Ureter (tissue), 1 donor: ENCODE data around the gene WDR20. TPM values are rescaled to one million over a fixed set of nuclear protein-coding genes. Genes with fewer than 3 reads are reported as not detected.

Source experiments
- DNase-seq: peaks from one replicate; pipeline ENCODE4 v3.0.0-alpha.2; 2020; ENCODE audit warnings: low spot score
- total RNA-seq: library from RNA; stranded (reverse); gene quantifications from one replicate; pipeline ENCODE4 v1.2.4, GENCODE V29; 2023
- donor health status: DM: yes; HTN: yes; CAD: no.

The WDR20 gene
- total RNA-seq, 1 donor from 2014 or later: 45.7 TPM

DNA sequence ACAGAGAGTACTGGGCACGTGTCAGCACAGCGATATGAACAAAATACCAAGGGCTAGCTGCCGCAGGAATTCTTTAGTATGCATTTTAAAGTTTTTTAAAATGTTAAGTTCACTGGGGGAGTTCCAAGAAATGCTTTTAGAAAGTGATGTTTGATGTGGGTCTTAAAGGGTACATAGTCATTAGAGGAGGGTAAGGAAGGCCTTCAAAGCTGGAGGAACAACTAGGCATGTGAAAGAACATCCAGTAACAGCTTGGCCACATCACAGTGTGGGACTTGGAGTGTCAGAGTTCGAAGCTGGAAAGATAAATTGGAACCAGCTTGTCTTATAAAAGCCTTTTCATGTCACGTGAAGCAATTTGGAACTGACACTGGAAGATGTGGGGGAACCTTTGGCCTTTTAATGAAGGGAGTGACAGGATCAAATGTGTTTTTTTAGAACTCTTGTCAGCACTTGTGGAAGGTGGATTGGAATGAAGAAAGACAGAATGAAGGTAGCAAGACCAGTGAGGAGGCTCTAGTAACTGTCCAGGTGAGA is 57.7 kb downstream of the WDR20 start:
- DNase-seq: no peak

DNA sequence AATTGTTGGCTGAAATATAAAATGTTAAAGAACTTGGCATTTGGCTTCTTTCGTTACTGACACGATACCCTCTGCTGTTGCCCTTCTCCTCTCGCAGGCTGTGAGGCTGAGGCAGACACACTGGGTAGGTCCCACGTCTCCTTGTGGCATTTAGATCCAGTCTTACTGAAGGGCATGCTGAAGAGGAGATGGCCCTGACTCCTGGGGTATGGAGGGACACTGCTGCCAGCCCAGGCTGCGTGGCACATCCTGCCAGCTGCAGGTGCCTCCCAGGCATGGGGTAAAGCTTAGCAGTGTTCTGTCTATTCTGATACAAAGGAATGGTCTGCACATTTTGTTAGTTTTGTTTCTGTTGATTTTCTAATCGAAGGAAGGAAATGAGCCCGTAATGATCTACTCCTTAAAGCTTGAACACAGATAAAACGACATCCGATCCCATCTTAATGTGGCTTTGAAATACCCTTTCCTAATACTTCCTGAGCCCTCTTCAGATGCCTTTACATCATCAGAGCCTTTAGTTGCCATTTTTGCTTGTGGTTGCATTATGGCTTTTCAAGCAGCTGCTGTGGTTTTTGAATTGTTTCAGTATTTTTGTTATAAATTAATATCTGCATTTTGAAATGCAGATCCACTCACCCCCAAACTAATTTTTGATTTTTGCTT is 61.1 kb downstream of the WDR20 start:
- no peak for DNase-seq

DNA sequence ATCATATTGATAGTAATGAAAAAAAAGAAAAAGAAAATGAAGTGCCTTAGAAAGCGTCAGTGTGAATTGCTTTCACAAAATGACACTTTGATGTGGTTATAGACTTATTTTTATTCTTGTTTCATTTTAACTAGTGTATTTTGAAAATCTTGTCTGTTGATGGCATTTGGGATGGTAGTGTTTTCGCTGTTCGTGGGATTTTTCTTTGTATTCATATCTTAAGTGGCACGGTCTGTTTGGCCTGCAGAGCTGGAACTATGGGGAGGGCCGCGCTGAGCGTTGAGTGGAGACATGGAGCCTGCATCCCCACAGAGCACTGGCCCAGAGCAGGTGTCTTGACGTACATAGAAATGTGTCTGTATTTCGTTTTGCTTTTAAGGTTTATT is 61.6 kb downstream of the WDR20 start:
- DNase-seq: no peak

DNA sequence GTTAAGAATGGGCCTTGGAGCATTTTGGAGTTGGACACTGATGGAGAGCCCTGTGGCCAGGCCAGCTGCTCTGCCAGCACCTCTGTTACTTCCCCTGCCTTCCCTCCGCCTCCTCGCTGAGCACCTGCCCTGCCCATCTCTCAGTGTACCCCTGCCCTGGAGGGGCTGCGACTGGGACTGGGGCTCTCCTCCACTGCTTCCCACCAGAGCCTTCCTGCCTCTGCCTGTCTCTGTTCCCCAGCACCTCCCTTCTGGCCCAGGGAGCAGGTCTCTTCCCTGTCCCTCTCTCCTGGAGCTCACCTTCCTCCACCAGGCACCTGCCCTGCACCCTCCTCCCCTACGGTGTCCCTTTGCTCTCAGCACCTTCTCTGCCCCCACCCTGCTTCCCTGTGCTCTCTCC is 62.1 kb downstream of the WDR20 start:
- no peak for DNase-seq

DNA sequence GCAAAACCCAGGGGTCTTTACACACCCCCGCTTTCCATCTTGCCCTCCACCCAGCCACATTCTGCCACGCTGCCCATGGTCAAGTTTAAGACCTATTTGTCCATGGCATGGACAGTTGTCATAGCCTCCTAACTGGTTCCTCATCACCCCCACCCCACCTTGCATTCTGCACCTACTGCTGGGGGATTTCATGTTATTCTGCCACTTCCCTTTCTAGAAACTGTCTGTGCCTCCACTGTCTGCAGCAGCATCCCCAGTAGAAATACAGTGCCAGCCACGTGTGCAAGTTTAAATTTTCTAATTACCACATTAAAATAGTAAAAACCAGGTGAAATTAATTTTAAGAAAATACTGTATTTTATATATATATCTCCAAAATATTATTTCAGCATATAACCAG is 63.2 kb downstream of the WDR20 start:
- no peak for DNase-seq

DNA sequence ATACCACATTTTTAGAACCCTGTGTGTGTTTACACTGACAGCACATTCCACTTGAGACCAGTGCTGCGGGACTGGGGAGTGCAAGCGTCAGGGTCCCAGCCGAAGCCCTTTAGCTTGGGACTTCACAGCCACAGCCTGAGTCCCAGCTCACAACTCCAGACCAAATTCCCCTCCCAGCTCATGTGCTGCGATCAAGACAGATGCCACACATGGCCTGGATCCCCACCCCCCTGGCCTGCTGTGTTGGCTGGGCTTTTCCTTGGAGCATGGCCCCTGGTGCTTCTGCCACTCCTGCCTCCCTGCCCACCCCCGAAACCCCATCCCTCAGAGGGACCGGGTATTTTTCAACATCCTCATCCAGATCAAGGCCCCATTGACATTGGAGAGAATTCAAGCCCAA is 63.7 kb downstream of the WDR20 start:
- DNase-seq: no peak

DNA sequence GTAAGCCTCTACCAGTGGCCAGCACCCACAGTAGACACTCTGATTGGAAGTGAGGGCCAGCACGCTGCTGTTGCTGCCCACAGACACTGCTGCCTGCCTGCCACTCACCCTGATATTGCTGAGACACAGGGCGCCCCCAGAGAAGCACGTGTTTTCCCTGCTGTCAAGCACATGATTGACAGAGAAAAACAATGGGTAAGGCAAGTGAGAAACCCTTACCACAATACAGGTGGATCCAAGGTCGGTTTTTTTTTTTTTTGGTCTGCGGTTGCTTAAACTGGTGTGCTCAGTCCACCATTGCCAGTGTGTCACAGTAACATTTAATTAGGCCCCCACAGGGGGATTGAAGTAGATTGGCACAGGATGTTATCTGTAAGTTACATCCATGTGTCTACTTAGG is 65.9 kb downstream of the WDR20 start:
- no peak for DNase-seq

DNA sequence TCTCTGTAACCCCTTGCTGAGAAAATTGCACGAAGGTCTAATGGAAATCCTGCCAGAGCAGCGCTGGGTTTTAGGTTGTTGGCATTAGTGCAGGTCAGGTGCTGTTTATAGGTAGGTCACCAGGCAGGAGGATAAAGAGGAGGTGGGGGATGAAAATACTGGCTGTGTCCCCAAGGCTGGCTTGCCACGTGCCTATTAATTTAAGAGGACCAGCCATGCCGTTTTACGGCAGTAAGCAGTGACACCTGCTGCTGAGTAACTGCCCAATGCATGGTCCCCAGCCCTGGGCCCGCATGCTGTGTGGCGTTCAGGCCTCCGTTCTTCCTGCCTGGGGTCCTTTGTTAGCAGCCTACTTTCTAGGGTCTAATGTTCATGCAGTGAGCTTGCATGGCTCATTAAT is 67.2 kb downstream of the WDR20 start:
- DNase-seq: no peak

DNA sequence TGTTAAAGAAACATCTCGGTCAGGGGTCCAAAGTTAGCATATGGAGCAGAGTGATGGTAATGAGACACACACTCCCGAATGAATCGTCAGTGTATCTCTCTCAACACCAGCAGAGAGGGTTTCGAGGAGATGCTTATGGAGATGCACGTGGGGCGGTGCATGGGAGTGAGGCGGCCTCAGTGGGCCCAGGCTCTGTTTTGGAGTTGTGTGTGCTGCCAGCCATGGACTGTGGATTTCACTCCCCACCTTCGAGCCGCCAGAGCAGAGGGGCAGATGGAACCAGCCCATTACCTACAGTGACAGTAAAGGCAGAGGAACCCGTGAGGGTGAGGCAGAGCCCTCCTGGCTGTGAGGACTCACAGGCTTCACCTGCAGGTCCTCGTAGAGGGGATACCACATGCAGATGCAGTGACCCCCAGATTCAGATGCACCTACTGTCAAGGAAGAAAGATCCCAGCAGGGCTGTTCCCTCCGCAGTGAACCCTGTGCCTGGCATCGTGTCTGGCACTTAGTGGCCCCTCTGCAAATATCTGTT is 68.2 kb downstream of the WDR20 start:
- no peak for DNase-seq

DNA sequence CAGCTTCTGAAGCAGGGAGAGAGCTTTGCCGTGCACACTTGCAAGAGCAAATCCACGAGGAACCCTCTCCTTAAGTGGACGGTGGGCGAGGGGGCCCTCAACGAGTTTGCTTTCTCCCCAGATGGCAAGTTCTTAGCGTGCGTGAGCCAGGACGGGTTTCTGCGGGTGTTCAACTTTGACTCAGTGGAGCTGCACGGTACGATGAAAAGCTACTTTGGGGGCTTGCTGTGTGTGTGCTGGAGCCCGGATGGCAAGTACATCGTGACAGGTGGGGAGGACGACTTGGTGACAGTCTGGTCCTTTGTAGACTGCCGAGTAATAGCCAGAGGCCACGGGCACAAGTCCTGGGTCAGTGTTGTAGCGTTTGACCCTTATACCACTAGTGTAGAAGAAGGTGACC is 69.0 kb downstream of the WDR20 start:
- DNase-seq: no peak

DNA sequence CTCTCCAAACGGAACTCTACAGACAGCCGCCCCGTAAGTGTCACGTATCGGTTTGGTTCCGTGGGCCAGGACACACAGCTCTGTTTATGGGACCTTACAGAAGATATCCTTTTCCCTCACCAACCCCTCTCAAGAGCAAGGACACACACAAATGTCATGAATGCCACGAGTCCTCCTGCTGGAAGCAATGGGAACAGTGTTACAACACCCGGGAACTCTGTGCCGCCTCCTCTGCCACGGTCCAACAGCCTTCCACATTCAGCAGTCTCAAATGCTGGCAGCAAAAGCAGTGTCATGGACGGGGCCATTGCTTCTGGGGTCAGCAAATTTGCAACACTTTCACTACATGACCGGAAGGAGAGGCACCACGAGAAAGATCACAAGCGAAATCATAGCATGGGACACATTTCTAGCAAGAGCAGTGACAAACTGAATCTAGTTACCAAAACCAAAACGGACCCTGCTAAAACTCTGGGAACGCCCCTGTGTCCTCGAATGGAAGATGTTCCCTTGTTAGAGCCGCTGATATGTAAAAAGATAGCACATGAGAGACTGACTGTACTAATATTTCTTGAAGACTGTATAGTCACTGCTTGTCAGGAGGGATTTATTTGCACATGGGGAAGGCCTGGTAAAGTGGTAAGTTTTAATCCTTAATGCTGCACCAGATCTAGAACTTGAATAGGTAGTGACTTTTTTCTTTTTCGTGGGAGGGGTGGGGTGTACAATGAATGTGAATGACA is 69.7 kb downstream of the WDR20 start:
- no peak for DNase-seq

DNA sequence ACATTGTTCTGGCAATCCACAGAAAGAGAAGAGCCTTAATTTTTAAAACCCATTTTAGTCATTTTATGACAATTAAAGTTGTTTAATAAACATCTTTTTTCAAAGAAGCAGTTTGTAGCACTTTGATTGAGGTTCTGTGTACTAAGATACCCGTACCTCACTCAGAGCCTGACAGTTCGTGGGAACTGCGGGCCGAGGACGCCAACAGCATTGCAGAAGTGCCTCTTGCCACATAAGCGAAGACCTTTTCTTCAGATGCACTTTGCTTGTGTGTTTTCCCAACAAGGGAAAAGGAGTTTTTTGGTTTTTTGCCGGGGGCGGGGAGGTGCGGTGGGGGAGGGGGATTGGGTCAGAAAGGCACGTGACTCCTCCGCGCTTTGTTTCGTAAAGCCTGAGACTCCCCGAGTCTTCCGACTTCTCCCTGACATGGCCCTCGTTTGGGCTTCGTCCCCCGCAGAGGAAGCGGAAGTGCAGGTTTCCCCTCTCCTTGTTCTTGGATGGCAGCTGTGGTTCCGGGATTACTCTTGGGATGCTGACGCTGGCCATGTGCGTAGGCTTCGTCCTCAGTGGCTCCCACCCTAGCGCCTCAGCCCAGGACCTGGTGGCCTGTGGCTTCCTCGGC is 70.8 kb downstream of the WDR20 start:
- DNase-seq: no peak

DNA sequence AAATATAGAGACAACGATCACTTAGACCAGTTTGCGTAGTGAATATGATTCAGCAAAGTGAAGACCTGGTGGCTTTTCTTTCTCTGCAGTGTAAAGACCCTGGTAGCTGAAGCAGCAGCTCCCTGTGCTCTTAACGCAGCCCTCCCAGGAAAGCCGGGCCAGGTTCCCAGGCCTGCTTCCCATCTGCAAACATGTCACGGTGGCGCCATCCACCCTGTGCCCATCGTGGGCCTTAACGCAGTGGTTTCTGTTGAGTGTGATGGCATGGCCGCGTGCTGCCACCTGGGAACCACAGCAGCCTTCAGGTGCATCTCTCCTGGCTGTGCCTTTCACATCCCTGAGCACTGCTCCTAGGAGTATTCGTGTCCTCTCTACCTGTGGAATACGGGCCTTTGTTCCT is 71.5 kb downstream of the WDR20 start:
- no peak for DNase-seq

DNA sequence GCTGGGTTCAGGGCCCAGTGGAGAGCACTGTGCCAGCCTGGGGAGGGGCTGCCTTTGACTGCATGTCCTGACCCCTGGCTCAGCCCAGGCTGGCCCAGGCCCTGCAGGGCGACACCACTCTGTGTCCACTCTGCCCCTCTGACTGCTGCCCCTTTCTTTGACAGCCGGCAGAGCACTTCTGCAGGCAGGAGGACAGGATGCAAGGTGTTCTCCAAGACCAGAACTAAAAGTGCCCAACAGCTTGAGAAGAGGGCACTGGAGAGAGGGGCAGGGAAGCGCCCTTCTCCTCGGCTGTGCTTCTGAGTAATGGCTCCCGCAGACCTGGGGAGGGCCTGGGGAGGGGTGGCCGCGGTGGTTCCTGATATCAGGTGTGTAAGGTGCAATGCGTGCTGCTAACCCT is 72.7 kb downstream of the WDR20 start:
- DNase-seq: no peak

DNA sequence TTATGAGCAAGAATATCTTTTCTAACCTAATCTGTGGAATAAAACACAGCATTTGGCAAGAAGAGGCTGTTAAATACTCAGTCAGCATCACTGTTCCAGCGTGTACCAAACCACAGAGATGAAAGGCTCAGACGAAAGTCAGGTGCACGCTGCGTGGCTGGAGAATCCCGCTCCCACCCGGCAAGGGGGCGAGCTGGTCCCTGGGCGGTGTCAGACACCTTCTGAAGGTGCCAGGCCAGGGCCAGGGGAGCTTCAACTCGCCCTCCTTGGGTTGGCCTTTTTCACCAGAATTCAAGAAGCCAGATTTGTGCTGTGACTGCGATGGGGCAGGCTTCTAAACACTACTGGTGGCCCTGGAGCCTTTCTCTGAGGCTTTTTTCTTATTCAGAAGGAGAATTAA is 73.1 kb downstream of the WDR20 start:
- DNase-seq: no peak

DNA sequence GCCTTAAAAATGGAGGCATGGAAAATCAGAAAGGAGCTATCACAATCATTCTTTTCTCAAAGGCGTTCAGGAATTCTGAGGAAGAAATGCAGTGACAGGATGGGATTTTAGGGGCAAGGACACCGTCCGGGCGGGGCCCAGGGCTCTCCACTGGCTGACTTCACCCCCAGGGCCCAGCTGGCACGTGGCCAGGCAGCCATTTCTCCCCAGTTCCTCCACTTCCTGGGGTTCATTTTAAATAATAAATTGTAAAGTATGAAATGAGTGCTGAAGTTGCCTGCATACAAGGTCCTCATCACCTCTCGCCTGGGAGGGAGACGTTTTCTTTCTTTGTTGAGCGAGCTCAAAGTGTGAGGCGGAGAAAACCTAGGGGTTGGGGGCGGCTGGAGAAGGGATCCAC is 73.8 kb downstream of the WDR20 start:
- DNase-seq: no peak

DNA sequence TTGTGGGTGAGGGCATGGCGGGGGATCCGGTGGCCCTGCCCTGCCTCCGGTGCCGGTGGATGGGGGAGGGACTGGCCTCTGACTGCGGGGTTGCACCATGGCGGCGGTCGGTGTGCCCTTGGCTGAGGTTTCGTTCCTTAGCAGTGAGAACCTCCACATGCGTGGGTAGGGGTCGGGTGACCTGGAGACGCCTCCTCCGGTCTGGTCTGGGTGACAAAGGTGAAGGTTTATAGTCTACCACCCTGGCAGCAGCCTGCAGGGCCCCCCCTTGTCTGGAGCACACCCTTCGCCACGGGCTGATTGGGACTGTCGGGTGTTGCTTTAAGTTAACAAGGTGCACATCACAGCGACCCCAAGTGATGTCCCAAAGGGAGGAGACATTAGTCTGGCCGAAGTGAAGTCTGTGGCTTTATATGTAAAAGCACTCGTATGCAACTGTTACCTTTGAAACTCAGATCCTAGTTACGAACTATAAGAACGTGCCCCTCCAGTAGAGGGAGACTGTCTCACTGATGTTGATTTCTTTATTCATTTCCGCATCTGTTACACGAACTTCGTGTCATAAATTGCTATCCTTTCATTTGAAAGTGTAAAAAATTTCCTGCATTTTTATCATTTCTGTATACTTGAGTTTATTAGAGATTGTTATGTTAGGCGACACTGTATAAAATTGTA is 74.4 kb downstream of the WDR20 start:
- no peak for DNase-seq

DNA sequence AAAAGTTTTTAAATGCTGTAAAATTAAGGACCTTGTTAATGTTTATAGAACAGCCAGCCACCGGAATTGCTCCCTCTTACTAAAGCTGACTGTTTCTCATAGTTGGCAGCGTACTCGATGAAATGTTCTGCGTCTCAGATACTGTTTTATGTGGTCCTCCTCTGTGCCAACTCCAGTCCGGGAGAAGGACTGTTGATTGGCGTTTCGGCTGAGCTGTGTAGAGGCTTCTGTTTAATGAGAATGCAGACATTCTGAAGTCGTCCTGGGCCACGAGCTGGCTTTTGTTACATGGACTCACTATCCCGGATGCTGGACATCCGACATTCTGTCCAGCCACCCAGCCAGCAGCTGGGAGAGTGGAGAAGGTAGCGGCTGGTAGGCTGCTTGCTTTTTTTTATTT is 75.4 kb downstream of the WDR20 start:
- DNase-seq: no peak

DNA sequence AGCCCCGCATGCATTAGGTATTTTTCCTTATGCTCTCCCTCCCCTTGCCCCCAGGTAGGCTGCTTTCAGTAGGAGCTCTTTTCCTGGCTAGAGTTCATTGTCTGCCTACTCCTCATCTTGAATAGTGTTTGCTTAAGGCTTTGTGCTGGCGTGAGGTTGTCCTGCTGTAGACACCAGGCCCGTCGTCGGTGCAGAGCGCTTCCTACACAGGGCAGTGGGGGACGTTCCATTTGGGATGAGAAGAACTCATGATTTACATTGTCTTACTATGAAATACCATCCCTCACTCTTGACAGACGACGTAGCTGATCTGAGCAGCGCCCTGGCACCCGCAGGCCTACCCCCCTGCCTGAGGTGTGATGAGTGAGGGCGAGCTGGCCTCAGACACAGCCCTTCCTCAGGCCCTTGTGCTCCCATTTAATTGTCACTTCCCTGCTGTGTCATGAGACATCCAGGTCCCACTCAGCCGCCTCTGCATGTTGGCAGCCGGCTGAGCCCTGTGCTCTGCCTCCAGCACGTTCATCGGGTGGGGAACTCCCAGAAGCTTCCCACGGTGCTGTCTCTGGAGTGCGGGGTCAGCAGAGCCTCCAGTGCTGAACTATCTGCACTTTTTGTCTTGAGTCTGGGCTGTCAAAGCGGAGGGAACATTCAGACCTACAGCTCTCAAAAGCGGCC is 76.0 kb downstream of the WDR20 start:
- DNase-seq: no peak

DNA sequence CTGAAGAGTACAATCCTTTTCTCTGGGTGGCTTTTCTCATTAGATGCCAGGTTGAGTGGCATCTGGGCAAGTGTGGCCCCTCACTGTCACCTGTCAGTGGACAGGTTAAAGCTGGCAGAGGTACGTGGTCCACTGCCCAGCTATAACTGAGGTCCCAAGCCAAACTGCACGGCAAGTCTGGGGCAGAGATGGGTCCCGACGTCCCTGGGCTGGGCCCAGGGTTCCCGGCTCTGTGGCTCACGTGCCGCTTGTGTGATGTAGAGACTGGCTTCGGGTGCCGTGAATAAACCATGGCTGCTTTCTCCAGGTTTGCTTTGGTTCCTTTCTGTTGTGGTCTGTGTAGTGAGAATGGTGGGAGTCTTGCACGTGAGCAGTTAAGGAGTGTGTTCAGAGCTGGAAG is 77.7 kb downstream of the WDR20 start:
- no peak for DNase-seq

DNA sequence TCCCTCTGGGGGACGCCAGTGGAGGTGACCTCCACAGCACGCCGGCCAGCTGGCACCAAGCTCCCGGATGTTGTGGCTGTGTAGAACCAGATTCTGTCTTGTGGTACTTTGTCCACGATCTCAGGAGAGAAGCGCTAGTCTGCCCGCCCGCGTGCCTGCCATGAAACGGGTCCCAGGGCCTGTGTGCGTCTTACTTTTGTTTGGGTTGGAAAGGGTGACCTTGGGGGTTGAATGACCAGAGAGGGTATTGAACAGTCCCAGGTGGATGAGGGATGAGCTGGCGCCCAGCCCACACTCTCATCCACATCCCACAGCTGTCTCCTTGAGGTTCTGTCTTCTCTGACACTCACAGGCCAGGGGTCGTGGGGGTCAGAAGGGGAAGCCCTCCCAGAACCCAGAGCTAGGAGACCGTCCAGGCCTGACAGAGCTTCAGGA is 78.3 kb downstream of the WDR20 start:
- DNase-seq: no peak

DNA sequence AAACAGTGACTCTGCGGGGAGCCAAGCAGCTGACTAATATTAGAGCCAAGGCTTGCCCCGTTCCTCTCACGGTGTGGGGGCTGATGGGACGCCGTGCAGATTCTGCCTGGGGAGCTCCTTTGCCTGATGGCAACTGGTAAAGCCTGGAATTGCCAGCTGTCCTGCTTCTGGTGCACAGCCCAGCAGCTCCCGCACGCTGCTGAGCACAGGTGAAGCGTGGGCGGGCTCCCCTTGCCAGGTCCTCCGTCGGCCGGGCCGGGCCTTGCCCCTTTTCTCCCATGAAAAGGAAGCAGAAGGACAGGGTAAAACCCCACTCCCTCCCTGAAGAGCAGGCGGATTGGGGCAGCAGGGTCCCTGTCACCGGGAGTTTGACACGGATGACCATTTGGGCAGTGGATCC is 79.0 kb downstream of the WDR20 start:
- no peak for DNase-seq
